Cardiac atrium fibroblast (primary cell): ENCODE measurements around the gene MYL5. TPM values are rescaled to one million over a fixed set of nuclear protein-coding genes. Genes with fewer than 3 reads are reported as not detected.

ENCODE experiments used
- total RNA-seq: library from RNA; depleted of rRNA; stranded (reverse); fragments of >200 nt; gene quantifications from 2 replicates; pipeline ENCODE4 v1.2.3, GENCODE V29; 2015

MYL5 gene, protein sequence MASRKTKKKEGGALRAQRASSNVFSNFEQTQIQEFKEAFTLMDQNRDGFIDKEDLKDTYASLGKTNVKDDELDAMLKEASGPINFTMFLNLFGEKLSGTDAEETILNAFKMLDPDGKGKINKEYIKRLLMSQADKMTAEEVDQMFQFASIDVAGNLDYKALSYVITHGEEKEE
- 15.1 and 20.0 TPM in 2 replicates for total RNA-seq

DNA sequence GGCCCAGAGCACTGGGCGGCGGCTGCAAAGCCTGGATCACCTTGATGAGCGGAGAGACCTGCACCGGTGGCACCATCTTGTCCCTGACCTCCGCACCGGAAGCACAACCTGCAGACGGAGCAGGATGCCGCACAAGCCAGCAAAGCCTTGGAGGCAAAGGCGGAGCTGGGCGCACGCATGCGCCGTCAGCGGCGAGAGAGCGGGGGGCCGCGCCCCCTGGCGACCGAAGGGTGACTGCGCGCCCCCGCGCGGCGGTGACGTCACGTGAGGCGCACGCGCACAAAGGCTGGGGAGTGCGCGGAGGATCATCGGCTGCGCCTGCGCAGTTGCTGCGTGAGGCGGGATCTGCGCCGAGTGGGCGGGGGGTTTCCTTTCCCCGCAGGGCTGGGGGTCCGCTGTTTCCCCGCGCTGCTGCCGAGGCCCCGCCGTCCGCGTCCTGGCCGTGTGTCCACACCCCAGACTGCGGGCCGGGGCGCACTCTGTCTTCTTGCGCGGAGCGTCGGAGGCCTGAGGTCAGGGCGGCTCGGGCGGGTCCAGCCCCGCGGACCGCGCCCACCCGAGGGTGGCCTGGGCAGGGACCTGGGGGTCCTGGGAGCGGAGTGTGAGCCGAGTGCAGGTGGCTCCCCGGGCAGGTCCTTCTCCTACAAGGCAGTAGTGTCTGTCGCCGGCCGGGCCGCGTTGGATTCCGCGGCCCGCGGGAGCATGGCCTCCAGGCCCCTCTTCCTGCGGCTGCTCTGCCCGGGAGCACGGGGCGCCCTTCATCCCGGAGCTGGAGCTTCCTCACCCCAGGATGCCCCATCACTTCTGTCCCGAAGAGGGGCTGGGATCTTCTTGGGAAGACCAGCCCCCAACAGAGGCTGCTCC, at the start of gene MYL5, which contains the start of gene ATP5ME:
Gene MYL5, plus strand, starts transcription at position 371 of the 864 bp plus-strand sequence. CDS start 3,485 bp downstream, outside the sequence.
Gene ATP5ME, minus strand, starts transcription at position 105 of the 864 bp plus-strand sequence. Its CDS starts 29 bp downstream, at position 76.

DNA sequence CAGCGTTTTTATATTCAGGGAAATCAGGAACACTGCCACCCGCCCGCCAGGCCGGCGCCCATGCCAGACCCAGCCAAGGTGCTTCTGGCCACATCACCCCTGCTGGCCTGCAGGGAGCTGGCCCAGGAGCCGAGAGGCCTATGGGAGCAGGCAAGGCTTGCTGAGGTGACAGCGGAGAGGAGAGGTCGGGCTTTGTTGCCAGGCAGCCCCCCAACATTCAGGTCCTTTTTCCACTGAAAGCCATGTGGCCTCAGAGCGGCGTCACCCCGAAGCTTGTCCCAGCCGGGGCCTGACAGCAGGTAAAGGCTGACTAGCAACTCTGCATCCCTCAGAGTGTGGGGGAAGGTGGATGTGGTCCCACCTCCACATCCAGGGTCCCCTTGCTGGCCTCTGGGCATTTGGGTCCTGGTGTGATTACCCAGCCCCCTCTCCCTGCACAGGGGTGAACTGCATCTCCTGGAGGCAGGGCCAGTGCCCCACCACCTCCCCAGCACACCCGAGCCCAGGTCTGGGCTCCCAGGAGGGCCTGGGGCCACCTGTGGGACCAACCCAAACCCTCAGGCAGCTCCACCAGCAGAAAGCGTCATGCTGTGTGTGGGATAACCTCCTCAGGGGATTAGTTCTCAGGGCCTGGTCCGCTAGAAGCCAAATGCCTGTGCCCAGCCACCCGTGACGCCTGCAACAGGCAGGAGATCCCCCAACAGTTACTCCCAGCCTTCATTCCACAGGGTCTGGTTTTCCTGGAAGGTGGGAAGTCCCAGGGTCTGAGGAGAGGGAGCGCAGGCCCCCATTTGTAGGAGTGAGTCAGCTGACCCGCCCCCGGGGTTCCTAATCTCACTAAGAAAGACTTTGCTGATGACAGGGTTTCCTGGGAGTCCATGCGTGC, 49.4 kb upstream of the MYL5 start, which contains the start of gene PDE6B:
Gene PDE6B, plus strand, starts transcription at position 869 of the 886 bp plus-strand sequence. CDS start 54 bp downstream, outside the sequence.

DNA sequence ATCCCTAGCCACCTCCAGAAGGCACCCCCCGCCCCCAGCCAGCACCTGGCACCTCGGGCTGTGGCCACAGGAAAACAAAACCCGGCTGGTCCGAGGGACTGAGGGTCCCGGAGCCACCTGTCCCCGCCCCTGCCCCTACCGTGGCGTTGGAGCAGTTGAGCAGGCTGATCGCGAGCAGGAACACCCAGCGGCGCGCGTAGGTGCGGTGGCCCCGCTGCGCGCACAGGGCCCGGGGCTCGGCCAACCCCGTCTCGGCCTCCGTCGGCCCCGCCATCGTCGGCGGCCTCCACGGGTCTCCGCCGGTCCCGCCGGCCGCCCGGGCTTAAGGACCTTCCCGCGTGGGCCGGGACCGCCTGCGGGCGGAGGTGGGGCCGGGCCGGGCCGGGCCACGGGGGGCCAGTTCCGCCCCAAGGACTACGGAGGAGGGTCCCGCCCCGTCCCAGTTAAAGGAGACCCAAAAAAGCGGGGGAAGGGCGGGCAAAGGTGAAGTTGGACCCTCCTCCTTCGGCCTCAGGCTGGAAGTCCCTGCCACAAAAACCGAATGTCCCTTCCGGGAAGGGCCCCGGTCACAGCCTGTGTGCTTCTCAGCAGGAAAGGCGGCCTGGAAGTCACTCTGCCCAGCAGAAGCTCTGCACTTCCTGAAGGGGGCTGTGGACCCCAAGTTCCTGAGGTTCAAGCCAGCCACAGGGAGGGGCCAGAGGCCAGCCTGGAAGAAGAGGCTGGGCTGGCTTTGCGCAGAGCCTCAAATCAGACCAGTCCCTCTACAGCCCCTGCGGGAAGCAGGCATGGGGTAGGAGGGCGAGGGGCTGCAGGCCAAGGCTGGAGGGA, 14.7 kb downstream of the MYL5 start, which contains the start of gene SLC49A3:
Gene SLC49A3, minus strand, starts transcription at position 298 of the 828 bp plus-strand sequence. Its CDS starts 24 bp downstream, at position 274.

DNA sequence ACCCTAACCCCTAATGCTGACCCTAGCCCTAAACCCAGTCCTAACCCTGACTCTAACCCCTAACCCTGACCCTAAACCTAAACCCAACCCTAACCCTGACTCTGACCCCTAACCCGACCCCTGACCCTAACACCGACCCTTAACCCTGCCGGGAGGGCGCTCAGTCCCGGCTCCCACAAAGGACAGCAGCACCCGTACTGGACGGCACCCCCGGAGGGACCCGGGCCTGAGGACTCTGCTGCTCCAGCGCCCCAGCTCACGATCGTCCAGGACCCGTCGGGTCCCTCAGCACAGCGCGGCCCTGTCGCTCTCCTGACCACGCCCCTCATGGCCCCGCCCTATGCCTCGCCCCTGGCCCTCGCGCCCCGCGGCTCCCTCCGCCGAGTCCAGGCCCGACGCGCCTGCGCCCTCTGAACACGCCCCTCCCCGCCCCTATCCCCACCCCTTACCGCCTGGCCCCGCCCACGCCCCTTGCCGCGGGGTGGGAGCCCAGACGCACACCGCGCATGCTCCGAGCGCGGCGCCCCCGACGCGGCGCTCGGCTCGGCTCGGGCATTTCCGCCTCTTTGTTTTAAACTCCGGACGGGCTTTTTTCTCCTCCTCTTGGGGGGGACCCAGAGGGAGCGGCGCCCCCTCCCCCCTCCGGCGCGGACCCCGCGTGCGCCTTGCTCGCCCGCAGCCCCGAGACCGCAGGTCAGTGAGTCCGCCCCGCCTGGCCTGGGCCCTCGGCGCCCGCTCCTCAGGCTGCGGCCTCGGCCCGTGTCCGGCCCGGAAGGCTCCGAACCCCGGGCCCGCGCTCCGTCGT, 31.1 kb downstream of the MYL5 start, which contains the start of gene PCGF3:
Gene PCGF3, plus strand, starts transcription at position 555 of the 805 bp plus-strand sequence. CDS start 27,849 bp downstream, outside the sequence.

Other genes with a start within 250 kb of the MYL5 start
- gene ZNF721, start 175.4 kb upstream of the MYL5 start, total RNA-seq = 7.9 and 14.9 TPM in 2 replicates
- 46.0 and 51.5 TPM in 2 replicates for gene PIGG, start 175.3 kb upstream of the MYL5 start, total RNA-seq
- gene TMEM271, start 98.2 kb upstream of the MYL5 start, total RNA-seq = not detected in 2 replicates
- 0.81 and 14.8 TPM in 2 replicates for gene PDE6B, start 49.0 kb upstream of the MYL5 start, total RNA-seq
- 64.3 and 109 TPM in 2 replicates for gene ATP5ME, start 266 bp upstream of the MYL5 start, total RNA-seq
- 2.5 and 9.9 TPM in 2 replicates for gene SLC49A3, start 14.6 kb downstream of the MYL5 start, total RNA-seq
- 36.8 and 41.5 TPM in 2 replicates for gene PCGF3, start 31.3 kb downstream of the MYL5 start, total RNA-seq
- gene CPLX1, start 151.6 kb downstream of the MYL5 start, total RNA-seq = not detected in 2 replicates